ENCODE data around the gene B3GNT9. TPM values are rescaled to one million over a fixed set of nuclear protein-coding genes. Genes with fewer than 3 reads are reported as not detected.
"Not testable (repeated sequence)": the region's sequence is repeated elsewhere in the genome, so short reads cannot be mapped to it uniquely, and the experiment has no call there.

Gene B3GNT9
- total RNA-seq, 1 experiment from 2014 or later = 10.0 TPM

DNA sequence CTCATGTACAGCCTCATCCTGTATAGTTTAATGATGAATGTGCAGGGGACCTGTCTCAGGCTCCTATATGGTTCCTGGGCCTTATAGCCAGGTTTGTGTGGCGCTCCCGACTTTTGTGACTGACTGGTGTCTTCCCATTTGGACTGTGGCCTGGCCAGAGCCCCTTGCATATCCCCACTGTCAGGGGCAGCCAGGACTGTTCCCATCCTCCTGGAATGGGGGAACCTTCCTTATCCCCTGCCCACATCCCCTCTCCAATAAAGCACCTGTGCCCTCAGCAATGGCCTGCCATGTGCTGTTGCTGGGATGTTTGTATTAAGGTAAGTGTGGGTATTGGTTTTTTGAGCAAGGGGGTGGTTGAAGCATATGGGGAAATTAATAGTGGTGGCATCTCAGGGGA lies 2.6 kb downstream of the B3GNT9 start:
- H3K9me3 ChIP-seq = no peaks in the 10 kb centered on the region
- no peak for DNase-seq
- H3K27me3 ChIP-seq = no peaks in the 10 kb centered on the region
- H3K4me3 ChIP-seq = no peak overlapping the region
- H3K36me3 ChIP-seq = peaks cover 4% of the 10 kb centered on the region

DNA sequence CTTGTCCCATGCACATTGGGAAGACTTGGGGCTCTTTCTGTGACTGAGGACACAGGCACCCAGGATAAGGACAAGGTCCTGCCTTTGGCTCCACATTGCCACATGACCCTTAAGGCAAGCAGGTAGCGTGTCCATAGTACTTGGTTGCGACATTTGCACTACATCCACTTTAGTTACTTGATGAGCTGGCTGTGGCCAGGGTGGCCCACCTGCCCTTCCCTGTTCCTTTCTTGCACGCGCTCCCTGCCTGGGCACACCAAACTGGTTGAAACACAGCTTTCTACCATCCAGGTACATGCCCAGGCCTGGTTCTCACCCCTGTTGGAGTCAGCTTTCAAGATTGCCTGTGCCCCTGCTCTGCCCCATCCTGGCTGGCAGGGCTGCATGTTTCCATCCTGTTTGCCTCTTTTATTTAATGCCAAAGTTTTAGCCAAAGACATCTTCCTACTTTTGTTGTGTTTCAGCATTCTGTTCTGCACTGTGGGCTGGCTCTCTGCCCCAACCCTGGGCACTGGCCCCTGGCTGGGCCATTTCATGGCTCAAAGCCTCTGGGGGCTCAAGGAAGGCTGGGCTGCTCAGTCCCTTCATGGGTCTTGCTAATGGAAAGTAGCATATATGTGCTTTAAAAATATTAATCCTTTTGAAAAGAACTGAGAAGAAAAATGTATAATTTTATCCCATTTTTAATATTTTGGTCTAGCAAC lies 3.2 kb downstream of the B3GNT9 start:
- no peaks in the 10 kb centered on the region for H3K27me3 ChIP-seq
- H3K36me3 ChIP-seq = peaks cover 4% of the 10 kb centered on the region

DNA sequence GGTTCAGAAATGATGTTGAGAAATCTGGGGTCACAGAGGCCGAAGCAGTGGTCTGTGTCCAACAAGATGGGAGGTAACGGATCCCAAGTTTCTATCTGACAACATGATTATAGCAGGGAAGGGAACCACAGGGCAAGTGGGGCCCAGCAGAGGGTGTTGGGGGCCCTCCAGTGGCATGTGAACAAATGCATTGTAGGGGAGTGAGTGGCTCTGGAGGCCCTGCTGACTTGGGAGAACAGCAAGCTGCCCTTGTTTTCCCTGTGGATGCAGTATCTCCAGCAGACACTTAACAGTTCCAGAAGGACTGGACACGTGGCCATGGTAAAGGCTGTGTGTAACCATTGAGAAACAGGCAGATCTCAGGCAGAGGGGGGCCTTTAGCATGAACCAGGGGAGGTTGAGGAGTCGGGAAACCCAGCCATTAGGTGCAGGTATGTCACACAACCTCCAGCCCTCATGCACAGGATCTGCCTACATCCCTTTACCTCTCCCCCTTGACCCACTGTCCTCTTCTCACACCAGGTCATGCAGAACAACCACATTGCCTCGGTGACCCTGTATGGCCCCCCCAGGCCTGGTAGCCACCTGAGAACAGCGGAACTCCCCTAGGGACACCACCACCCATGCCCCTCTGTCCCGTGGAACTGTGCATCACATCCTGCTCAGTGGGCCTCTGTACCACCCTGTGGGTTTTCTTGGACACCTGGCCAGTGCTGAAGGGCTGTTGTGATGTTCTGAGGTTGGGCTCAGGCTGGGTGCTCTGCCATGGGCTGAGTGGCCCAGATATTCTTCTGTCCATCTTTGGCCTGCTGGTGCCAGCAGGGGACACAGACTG lies 4.1 kb downstream of the B3GNT9 start:
- Histone ChIP-seq H3K36me3 (peaks cover 4% of the 10 kb centered on the region), H3K4me3 (no peak overlapping the region), H3K27me3 (no peaks in the 10 kb centered on the region), H3K9me3 (no peaks in the 10 kb centered on the region)
- DNase-seq = no peak

More for the DNA sequence above, 3.2 kb downstream of the B3GNT9 start:
- Histone ChIP-seq H3K4me3 (no peak overlapping the region), H3K9me3 (no peaks in the 10 kb centered on the region)
- DNase-seq = no peak

DNA sequence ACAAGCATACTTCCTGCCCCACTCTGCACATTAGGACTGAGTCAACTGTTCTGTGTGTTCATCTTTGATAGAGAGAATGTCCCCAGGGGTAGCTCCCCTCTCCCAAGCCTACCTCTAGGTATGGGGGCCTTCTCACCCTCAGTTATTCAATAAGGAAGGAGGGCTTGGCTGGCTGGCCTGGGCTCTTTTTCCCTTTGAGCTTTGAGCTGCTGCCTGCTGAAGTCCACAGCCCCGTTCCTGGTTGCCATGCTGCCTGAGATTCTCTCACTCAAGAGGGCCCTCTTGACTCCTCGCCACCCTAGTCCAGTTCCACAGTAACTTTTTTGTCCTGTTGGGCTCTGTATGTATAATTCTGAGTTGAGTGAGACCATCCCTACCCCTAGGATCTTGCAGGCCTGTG lies 5.1 kb downstream of the B3GNT9 start:
- Histone ChIP-seq H3K4me3 (no peak overlapping the region), H3K27me3 (no peaks in the 10 kb centered on the region), H3K9me3 (no peaks in the 10 kb centered on the region), H3K36me3 (peaks cover 8% of the 10 kb centered on the region)
- DNase-seq = no peak

DNA sequence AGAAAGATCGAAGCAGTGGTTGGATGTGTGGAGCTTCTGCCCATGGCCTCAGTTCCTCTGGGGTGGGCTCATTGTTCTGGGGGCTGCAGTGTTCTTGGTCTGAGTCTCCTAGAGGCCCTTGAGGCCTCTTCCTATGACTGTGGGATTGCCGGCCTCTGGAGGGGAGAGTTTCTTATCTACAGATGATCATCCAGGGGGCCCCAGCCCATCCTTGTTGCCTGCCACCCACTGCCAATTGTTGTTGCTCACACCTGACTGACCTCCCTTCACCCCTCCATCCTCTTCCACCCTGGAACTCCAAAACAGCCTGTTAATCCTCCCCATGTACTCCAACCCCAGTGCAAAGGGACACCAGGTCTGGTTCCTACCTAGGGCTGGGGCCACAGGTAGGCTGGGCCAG lies 5.9 kb downstream of the B3GNT9 start:
- peaks cover 12% of the 10 kb centered on the region for H3K36me3 ChIP-seq
- no peaks in the 10 kb centered on the region for H3K27me3 ChIP-seq
- no peaks in the 10 kb centered on the region for H3K9me3 ChIP-seq
- no peak for DNase-seq
- no peak overlapping the region for H3K4me3 ChIP-seq

DNA sequence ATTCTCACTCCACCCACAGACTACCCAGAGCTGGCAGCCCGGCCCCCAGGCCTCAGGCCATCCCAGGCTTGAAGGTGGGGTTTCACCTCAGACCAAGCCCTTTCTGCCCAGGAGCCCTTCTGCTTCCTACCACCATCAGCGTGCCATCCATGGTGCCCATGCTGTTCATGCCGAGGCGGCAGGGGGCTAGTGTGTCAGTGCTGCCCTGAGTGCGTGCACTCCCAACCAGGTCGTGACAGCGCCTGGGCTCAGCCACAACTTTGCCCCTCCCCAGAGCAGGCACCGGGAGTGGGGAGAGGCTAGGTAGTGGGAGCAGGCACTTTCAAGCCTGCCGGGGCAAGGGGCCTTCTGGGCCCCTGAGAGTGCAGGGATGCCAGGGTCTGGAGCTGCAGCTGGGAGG lies 8.5 kb downstream of the B3GNT9 start:
- Histone ChIP-seq H3K4me3 (no peak overlapping the region), H3K27me3 (no peaks in the 10 kb centered on the region), H3K36me3 (peaks cover 7% of the 10 kb centered on the region), H3K9me3 (no peaks in the 10 kb centered on the region)
- DNase-seq = no peak

DNA sequence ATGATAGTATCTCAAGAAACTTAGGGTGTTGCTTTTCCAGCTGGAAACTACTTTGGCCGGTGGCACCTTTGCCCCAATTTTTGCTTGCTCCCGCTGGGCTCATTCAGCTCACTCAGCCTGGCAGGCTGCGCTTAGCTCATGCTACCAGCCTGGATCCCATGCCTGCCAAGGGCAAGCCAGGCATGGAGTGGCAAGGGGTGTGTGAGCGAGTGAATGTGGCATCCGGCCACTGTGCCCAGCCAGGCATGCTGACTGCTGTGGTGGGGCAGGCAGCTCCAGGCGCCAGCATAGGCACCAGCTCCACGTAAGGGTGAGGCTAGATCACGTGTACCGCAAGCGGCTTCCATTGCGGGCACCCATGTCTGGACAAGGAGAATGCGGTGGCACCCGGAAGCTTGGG lies 9.4 kb downstream of the B3GNT9 start:
- no peaks in the 10 kb centered on the region for H3K9me3 ChIP-seq
- H3K4me3 ChIP-seq = no peak overlapping the region
- H3K27me3 ChIP-seq = no peaks in the 10 kb centered on the region
- no peak for DNase-seq
- H3K36me3 ChIP-seq = peaks cover 7% of the 10 kb centered on the region

DNA sequence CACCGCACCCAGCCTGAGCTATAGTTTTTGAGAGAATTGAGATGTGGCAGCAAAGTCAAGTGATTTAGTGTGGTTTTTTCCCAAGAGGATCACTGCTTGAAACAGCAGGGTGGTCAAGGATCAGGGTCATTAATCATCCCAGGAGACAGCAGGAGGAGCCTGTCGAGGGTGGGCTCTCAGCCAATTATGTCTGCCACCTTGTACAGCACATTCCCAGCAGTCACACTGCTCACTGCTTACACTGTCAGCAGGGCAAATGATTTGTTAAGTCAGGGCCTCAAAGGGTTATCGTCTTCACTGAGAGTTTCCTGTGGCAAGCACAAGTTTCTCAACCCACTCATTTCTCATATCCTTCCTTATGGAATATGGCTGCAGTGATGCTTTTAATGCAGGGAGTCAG lies 13.2 kb downstream of the B3GNT9 start:
- peaks cover 15% of the 10 kb centered on the region for H3K36me3 ChIP-seq
- no peak for DNase-seq
- no peaks in the 10 kb centered on the region for H3K27me3 ChIP-seq
- H3K4me3 ChIP-seq = no peak overlapping the region
- no peaks in the 10 kb centered on the region for H3K9me3 ChIP-seq

DNA sequence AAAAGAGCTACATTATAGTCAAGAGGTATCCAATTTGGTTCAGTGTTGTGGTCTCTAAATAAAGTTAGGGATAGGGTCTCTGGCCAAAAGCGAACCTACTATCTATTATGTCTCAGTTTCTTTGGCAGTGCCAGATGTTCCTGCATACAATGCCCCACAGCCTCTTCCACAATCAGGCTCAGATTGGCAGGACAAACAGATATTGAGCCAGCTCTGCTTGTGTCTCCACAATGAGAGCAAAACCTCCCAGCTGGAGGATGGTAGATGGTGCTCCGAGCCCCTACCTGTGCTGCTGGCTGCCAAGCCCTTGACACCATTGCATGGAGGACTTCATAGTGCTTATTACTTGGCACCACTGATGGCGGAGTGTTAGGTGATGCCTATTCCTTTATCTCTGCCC lies 21.4 kb downstream of the B3GNT9 start:
- H3K36me3 ChIP-seq = peaks cover 7% of the 10 kb centered on the region
- no peaks in the 10 kb centered on the region for H3K9me3 ChIP-seq
- DNase-seq = no peak
- H3K27me3 ChIP-seq = no peaks in the 10 kb centered on the region
- no peak overlapping the region for H3K4me3 ChIP-seq

DNA sequence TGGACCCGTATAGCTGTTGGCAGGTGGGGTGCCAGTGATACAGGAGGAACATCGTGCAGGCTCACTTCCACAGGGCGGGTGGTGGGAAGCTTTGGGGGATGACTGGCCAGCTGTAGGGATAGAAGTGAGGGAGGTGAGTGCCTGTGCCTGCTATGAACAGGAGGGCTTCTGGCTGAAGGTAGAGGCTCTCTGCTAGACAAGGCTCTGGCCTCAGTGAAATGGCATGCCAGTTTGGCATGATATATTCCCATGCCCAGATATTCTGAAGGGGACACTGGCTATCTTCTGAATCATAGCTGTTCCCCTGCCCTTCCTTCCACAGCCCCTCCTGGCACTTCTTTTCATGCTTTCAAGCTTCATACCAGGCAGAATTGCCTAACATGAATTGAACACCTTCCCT lies 21.9 kb downstream of the B3GNT9 start:
- H3K36me3 ChIP-seq = peaks cover 5% of the 10 kb centered on the region
- no peak for DNase-seq

DNA sequence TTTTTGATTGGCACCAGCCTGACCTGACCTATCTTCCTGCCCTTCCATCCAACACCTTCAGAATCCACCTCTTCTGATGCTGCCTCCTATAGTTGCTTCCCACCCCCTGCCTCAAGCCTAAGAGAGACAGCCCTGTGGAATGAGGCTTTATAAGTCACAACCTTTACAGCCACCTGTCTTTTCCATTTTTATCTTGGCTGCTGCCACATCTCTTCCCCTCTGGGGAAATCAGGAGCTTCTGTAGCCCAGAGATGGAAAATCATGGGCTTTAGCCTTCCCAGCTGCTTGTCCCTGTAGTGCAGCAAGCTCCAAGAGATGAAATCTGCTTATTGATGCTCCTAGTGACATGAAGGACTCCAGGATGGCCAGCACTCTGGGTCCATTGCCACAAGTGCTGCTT lies 22.4 kb downstream of the B3GNT9 start:
- Histone ChIP-seq H3K27me3 (no peaks in the 10 kb centered on the region), H3K4me3 (no peak overlapping the region), H3K9me3 (no peaks in the 10 kb centered on the region), H3K36me3 (peaks cover 5% of the 10 kb centered on the region; the same call in 1 of the 2 replicates)
- DNase-seq = no peak

More for the DNA sequence above, 21.9 kb downstream of the B3GNT9 start:
- no peaks in the 10 kb centered on the region for H3K27me3 ChIP-seq
- no peaks in the 10 kb centered on the region for H3K9me3 ChIP-seq
- H3K4me3 ChIP-seq = no peak overlapping the region

DNA sequence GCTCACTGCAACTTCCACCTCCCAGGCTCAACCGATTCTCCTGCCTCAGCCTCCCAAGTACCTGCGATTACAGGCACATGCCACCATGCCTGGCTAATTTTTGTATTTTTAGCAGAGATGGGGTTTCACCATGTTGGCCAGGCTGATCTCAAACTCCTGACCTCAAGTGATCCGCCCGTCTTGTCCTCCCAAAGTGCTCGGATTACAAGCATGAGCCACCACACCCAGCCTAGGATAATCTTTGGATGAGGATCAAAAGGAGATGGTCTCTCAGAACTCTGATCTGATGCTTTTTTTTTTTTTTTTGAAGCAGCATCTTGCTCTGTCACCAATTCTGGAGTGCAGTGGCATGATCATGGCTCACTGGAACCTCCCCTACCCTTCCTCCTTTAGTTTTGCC lies 28.0 kb downstream of the B3GNT9 start:
- DNase-seq, H3K27me3 ChIP-seq, H3K9me3 ChIP-seq, H3K36me3 ChIP-seq, H3K4me3 ChIP-seq: not testable (repeated sequence)

DNA sequence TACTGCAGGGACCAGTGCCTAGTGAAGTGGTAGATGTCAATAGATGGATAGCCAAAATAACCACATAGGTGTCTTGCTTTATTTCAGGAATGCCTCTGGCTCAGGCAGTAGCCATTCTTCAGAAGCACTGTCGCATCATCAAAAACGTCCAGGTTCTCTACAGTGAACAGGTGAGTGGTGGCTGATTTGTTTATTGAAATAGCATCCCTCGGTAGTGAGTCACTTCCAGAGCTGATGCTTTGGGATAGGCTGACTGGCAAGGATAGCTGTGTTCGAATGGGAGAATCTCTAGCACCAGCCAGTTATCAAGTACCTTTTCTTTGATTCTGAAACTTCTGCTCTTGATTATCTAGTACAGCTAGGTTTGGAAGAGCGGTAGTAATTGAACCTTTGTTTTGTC lies 30.8 kb downstream of the B3GNT9 start:
- Histone ChIP-seq H3K4me3 (no peak overlapping the region), H3K27me3 (no peaks in the 10 kb centered on the region), H3K36me3 (peaks cover 3% of the 10 kb centered on the region; the same call in 1 of the 2 replicates), H3K9me3 (no peaks in the 10 kb centered on the region)
- no peak for DNase-seq

DNA sequence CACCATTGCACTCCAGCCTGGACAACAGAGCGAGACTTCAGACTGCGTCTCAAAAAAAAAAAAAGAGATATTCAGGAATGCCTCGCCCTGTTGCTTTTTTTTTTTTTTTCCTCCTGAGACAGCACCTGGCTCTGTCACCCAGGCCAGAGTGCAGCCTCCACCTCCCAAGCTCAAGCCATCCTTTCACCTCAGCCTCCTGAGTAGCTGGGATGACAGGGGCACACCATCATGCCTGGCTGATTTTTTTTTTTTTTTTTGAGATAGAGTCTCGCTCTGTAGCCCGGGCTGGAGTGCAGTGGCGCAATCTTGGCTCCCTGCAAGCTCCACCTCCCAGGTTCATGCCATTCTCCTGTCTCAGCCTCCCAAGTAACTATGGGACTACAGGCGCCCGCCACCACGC lies 33.1 kb downstream of the B3GNT9 start:
- Histone ChIP-seq H3K9me3 (no peaks in the 10 kb centered on the region), H3K36me3 (peaks cover 5% of the 10 kb centered on the region), H3K4me3 (no peak overlapping the region), H3K27me3 (no peaks in the 10 kb centered on the region)
- no peak for DNase-seq

DNA sequence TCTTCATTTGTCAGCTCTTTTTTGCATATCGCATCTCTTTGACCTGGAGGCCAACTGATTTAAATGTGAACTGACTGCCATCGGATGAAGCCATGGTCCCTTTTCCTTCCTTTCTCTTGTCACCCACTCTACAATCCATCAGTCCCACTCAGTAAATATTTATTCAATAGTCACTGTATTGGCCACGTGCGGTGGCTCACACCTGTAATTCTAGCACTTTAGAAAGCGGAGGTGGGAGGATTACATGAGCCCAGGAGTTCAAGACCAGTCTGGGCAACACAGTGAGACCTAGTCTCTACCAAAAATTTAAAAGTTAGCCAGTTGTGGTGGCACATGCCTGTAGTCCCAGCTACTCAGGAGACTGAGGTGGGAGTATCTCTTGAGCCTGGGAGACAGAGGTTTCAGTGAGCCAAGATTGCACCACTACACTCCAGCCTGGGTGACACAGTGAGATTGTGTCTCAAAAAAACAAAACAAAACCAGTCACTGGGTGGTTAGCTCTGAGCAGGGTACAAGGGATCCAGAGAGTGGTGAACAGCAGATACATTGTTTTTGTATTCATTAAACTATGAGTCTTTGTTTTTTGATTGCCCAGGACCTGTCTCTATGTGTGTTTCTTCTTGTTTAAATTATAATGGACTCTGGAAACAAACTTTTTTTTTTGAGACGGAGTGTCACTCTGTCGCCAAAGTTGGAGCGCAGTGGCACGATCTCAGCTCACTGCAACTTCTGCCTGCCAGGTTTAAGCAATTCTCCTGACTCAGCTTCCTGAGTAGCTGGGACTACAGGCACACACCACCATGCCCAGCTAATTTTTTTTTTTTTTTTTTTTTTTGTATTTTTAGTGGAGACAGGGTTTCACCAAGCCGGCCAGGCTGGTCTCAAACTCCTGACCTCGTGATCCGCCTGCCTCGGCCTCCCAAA lies 34.1 kb downstream of the B3GNT9 start:
- Histone ChIP-seq H3K36me3 (peaks cover 6% of the 10 kb centered on the region), H3K9me3 (no peaks in the 10 kb centered on the region)
- DNase-seq = peak; percentile 10

DNA sequence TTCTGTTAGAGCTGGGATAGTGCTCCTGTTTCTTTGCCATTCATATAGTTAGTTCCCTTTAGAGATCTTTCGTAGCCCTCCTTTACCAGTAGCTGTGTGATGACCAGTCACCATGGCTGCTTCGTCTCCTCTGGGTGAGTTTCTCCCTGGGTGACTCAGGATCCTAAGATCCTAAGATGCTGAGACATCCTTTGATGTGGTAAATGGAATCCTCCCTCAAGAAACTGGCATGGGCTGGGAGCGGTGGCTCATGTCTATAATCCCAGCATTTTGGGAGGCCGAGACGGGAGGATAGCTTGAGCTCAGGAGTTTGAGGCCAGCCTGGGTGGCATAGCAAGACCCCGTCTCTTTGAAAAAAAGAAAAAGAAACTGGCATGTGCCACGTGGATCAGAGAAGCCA lies 35.2 kb downstream of the B3GNT9 start:
- H3K36me3 ChIP-seq = peaks cover 3% of the 10 kb centered on the region
- DNase-seq = peak; percentile 59
- no peak overlapping the region for H3K4me3 ChIP-seq
- no peaks in the 10 kb centered on the region for H3K9me3 ChIP-seq
- H3K27me3 ChIP-seq = no peaks in the 10 kb centered on the region

More for the DNA sequence above, 34.1 kb downstream of the B3GNT9 start:
- Histone ChIP-seq H3K4me3 (no peak overlapping the region), H3K27me3 (no peaks in the 10 kb centered on the region)

DNA sequence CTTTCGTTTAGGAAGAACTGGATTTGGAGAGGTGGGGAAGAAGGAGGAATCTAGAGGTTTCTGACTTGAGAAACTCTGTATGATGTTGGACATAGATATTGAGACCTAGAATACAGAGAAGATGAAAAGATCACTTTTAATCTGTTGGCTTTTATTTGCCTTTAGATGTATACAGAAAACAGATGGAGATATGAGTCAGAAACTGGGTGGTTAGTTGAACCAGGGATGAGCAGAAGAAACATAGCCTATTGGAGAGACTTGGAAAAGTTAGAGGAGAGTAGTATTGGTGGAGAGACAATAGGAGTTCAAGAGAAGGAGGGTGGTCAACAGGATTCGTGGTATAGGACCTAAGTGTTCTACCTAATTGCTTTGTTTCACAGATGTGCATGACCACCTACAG lies 36.0 kb downstream of the B3GNT9 start:
- H3K4me3 ChIP-seq = no peak overlapping the region
- no peak for DNase-seq
- H3K36me3 ChIP-seq = peaks cover 2% of the 10 kb centered on the region; the same call in 1 of the 2 replicates
- H3K9me3 ChIP-seq = no peaks in the 10 kb centered on the region
- no peaks in the 10 kb centered on the region for H3K27me3 ChIP-seq

Data from MG63 (cell line).